CD4-positive, alpha-beta memory T cell (primary cell): ENCODE data around the gene DNAH9. TPM values are rescaled to one million over a fixed set of nuclear protein-coding genes. Genes with fewer than 3 reads are reported as not detected.

Experiments
- CTCF ChIA-PET: fragments of 350-600 bp; sonication (Branson Sonifier 250); formaldehyde crosslinking; loops from one replicate; lab custom pipeline; 2021; ENCODE audit warnings: inconsistent platforms; ENCODE audit not compliant: partially characterized antibody; lab: Charles Lee
- POLR2A ChIA-PET: fragments of 350-600 bp; sonication (Branson Sonifier 250); formaldehyde crosslinking; loops from one replicate; lab custom pipeline; 2021; ENCODE audit not compliant: partially characterized antibody; lab: Charles Lee
- DNase-seq, 5 donors: peaks; one replicate each; pipeline versions ENCODE4 v3.0.0 to v3.0.0-alpha.2; 2020 to 2022; ENCODE audit warnings: mixed read lengths in 1 of 5
- H3K27ac ChIP-seq: one replicate; pipeline ENCODE4 v1.7.0; 2013; ENCODE audit warnings: low read depth, low read length
- H3K27me3 ChIP-seq: 2 replicates; pipeline ENCODE4 v1.7.0; 2013; ENCODE audit warnings: mild to moderate bottlenecking, low read length, moderate library complexity; ENCODE audit not compliant: insufficient read depth
- H3K36me3 ChIP-seq: 2 replicates; pipeline ENCODE4 v1.7.0; 2013; ENCODE audit warnings: mild to moderate bottlenecking, low read length, moderate library complexity; ENCODE audit not compliant: insufficient read depth
- H3K4me1 ChIP-seq: 2 replicates; pipeline ENCODE4 v1.7.0; 2013; ENCODE audit warnings: mild to moderate bottlenecking, low read length, moderate library complexity; ENCODE audit not compliant: insufficient read depth
- H3K4me3 ChIP-seq, 2 donors: one replicate each; pipeline ENCODE4 v1.7.0; 2013; ENCODE audit warnings: low read length in 2 of 2, mild to moderate bottlenecking in 1 of 2
- H3K9me3 ChIP-seq, 2 donors: one replicate each; pipeline ENCODE4 v1.7.0; 2013; ENCODE audit warnings: low read length in 2 of 2, control low read depth in 1 of 2; ENCODE audit not compliant: control insufficient read depth in 1 of 2
- H3K27ac Mint-ChIP-seq, 7 donors: one replicate each; pipeline ENCODE4 v1.8.0; 2020 to 2021; ENCODE audit warnings: mixed read lengths in 7 of 7, mild to moderate bottlenecking in 6 of 7, inconsistent platforms in 3 of 7, moderate library complexity in 3 of 7
- H3K27me3 Mint-ChIP-seq, 2 donors: one replicate each; pipeline ENCODE4 v1.8.0; 2020 to 2021; ENCODE audit warnings: mixed read lengths in 2 of 2
- H3K36me3 Mint-ChIP-seq, 2 donors: one replicate each; pipeline ENCODE4 v1.8.0; 2020 to 2021; ENCODE audit warnings: mixed read lengths in 2 of 2, inconsistent platforms in 1 of 2, mild to moderate bottlenecking in 1 of 2
- H3K4me1 Mint-ChIP-seq, 4 donors: one replicate each; pipeline ENCODE4 v1.8.0; 2020 to 2021; ENCODE audit warnings: mixed read lengths in 4 of 4, mild to moderate bottlenecking in 1 of 4
- H3K4me3 Mint-ChIP-seq, 8 donors: one replicate each; pipeline ENCODE4 v1.8.0; 2020 to 2021; ENCODE audit warnings: mixed read lengths in 8 of 8, mild to moderate bottlenecking in 7 of 8, moderate library complexity in 6 of 8, inconsistent platforms in 3 of 8
- H3K9me3 Mint-ChIP-seq, 8 donors: one replicate each; pipeline ENCODE4 v1.8.0; 2020 to 2021; ENCODE audit warnings: mixed read lengths in 8 of 8, mild to moderate bottlenecking in 5 of 8, inconsistent platforms in 3 of 8, moderate library complexity in 1 of 8
- intact Hi-C: fragments of 100-400 bp; cut with micrococcal nuclease; formaldehyde crosslinking; loops from one replicate; pipeline ENCODE4 v1.15.1; 2023
- polyA plus RNA-seq, 2 donors: library from polyadenylated mRNA; unstranded; fragments of 300-500 nt; fragmentation: Illumina TruSeq; gene quantifications; one replicate each; pipeline ENCODE4 v1.2.3, GENCODE V29; 2021
- total RNA-seq, 2 experiments: library from RNA; stranded (reverse); gene quantifications; one replicate each; pipeline ENCODE4 v1.2.3, GENCODE V29; 2021

DNAH9 gene
- total and polyA plus RNA-seq, 4 experiments from 2014 or later, result not detected

- Histone ChIP-seq H3K36me3 (no peaks in the 10 kb centered on the region), H3K27me3 (no peaks in the 10 kb centered on the region), H3K4me3 (no peak overlapping the region), H3K4me1 (no peaks in the 10 kb centered on the region), H3K27ac (no peak overlapping the region), H3K9me3 (no peaks in the 10 kb centered on the region)
- no peak overlapping the region for H3K4me3 Mint-ChIP-seq
- POLR2A ChIA-PET, result no interaction called here
- H3K27ac Mint-ChIP-seq, result no peak overlapping the region
- CTCF ChIA-PET, result no interaction called here
- intact Hi-C loops, result no loop called here
- no peaks in the 10 kb centered on the region for H3K36me3 Mint-ChIP-seq
- DNase-seq, result no peak
- H3K27me3 Mint-ChIP-seq, result peaks cover 0 to 2% of the 10 kb centered on the region in 2 donors
- H3K9me3 Mint-ChIP-seq, result peaks cover 0 to 13% (median 4%) of the 10 kb centered on the region in 8 donors
- peaks cover 0 to 3% (median 0%) of the 10 kb centered on the region in 4 donors for H3K4me1 Mint-ChIP-seq
Measured at GRCh38 chr17:11786711-11787438, 188.6 kb downstream of the DNAH9 start.

GRCh38 chr17:11795906-11796305 is 197.6 kb downstream of the DNAH9 start:
- H3K27ac ChIP-seq, result no peak overlapping the region
- H3K9me3 ChIP-seq, result no peaks in the 10 kb centered on the region
- H3K4me3 ChIP-seq, result no peak overlapping the region
- no peaks in the 10 kb centered on the region for H3K4me1 Mint-ChIP-seq
- H3K4me3 Mint-ChIP-seq, result no peak overlapping the region
- no peaks in the 10 kb centered on the region for H3K27me3 ChIP-seq
- CTCF ChIA-PET, result no interaction called here
- no peaks in the 10 kb centered on the region for H3K4me1 ChIP-seq
- H3K36me3 ChIP-seq, result no peaks in the 10 kb centered on the region
- peaks cover 0 to 6% of the 10 kb centered on the region in 2 donors for H3K27me3 Mint-ChIP-seq
- POLR2A ChIA-PET, result no interaction called here
- intact Hi-C loops, result no loop called here
- DNase-seq, result no peak
- peaks cover 0 to 8% (median 2%) of the 10 kb centered on the region in 8 donors for H3K9me3 Mint-ChIP-seq
- H3K27ac Mint-ChIP-seq, result no peak overlapping the region
- no peaks in the 10 kb centered on the region for H3K36me3 Mint-ChIP-seq

GRCh38 chr17:11797803-11798202 is 199.5 kb downstream of the DNAH9 start:
- no peak overlapping the region for H3K4me3 ChIP-seq
- peaks cover 0 to 6% of the 10 kb centered on the region in 2 donors for H3K27me3 Mint-ChIP-seq
- intact Hi-C loops, result no loop called here
- no peaks in the 10 kb centered on the region for H3K36me3 ChIP-seq
- no peak overlapping the region for H3K4me3 Mint-ChIP-seq
- DNase-seq, result no peak
- H3K9me3 ChIP-seq, result no peaks in the 10 kb centered on the region
- no peaks in the 10 kb centered on the region for H3K36me3 Mint-ChIP-seq
- ChIA-PET CTCF (no interaction called here), POLR2A (no interaction called here)
- no peaks in the 10 kb centered on the region for H3K4me1 ChIP-seq
- no peaks in the 10 kb centered on the region for H3K27me3 ChIP-seq
- no peak overlapping the region for H3K27ac Mint-ChIP-seq
- H3K4me1 Mint-ChIP-seq, result no peaks in the 10 kb centered on the region
- no peak overlapping the region for H3K27ac ChIP-seq
- H3K9me3 Mint-ChIP-seq, result peaks cover 0 to 6% (median under 1%) of the 10 kb centered on the region in 8 donors

- Histone ChIP-seq H3K4me3 (no peak overlapping the region), H3K27ac (no peak overlapping the region), H3K9me3 (no peaks in the 10 kb centered on the region), H3K27me3 (no peaks in the 10 kb centered on the region), H3K36me3 (no peaks in the 10 kb centered on the region), H3K4me1 (no peaks in the 10 kb centered on the region)
- DNase-seq, result no peak
- H3K36me3 Mint-ChIP-seq, result no peaks in the 10 kb centered on the region
- peaks cover 0 to 4% (median 0%) of the 10 kb centered on the region in 8 donors for H3K9me3 Mint-ChIP-seq
- ChIA-PET POLR2A (no interaction called here), CTCF (no interaction called here)
- H3K27ac Mint-ChIP-seq, result no peak overlapping the region
- peaks cover 3% of the 10 kb centered on the region in 2 donors for H3K27me3 Mint-ChIP-seq
- intact Hi-C loops, result no loop called here
- H3K4me1 Mint-ChIP-seq, result no peaks in the 10 kb centered on the region
- H3K4me3 Mint-ChIP-seq, result no peak overlapping the region
Measured at GRCh38 chr17:11803231-11803969, 205.1 kb downstream of the DNAH9 start.

GRCh38 chr17:11805138-11805537 is 206.9 kb downstream of the DNAH9 start:
- Histone ChIP-seq H3K4me3 (no peak overlapping the region), H3K9me3 (no peaks in the 10 kb centered on the region), H3K27me3 (no peaks in the 10 kb centered on the region), H3K36me3 (no peaks in the 10 kb centered on the region), H3K4me1 (no peaks in the 10 kb centered on the region), H3K27ac (no peak overlapping the region)
- no peak for DNase-seq
- H3K4me3 Mint-ChIP-seq, result no peak overlapping the region
- peaks cover 0 to 9% (median 0%) of the 10 kb centered on the region in 8 donors for H3K9me3 Mint-ChIP-seq
- H3K27me3 Mint-ChIP-seq, result peaks cover 3% of the 10 kb centered on the region in 2 donors
- intact Hi-C loops, result no loop called here
- H3K27ac Mint-ChIP-seq, result no peak overlapping the region
- CTCF ChIA-PET, result no interaction called here
- POLR2A ChIA-PET, result no interaction called here
- no peaks in the 10 kb centered on the region for H3K36me3 Mint-ChIP-seq
- H3K4me1 Mint-ChIP-seq, result no peaks in the 10 kb centered on the region

GRCh38 chr17:11805952-11806351 is 207.7 kb downstream of the DNAH9 start:
- peaks cover 0 to 9% (median 0%) of the 10 kb centered on the region in 8 donors for H3K9me3 Mint-ChIP-seq
- H3K4me3 Mint-ChIP-seq, result no peak overlapping the region
- Histone ChIP-seq H3K36me3 (no peaks in the 10 kb centered on the region), H3K4me1 (no peaks in the 10 kb centered on the region), H3K4me3 (no peak overlapping the region), H3K27me3 (no peaks in the 10 kb centered on the region), H3K9me3 (no peaks in the 10 kb centered on the region), H3K27ac (no peak overlapping the region)
- ChIA-PET CTCF (no interaction called here), POLR2A (no interaction called here)
- no peaks in the 10 kb centered on the region for H3K4me1 Mint-ChIP-seq
- H3K36me3 Mint-ChIP-seq, result no peaks in the 10 kb centered on the region
- intact Hi-C loops, result no loop called here
- DNase-seq, result no peak
- H3K27ac Mint-ChIP-seq, result no peak overlapping the region
- H3K27me3 Mint-ChIP-seq, result peaks cover 3% of the 10 kb centered on the region in 2 donors

- Mint-ChIP-seq H3K27ac (no peak overlapping the region), H3K27me3 (peaks cover 3 to 5% of the 10 kb centered on the region in 2 donors), H3K4me1 (no peaks in the 10 kb centered on the region), H3K4me3 (no peak overlapping the region), H3K36me3 (no peaks in the 10 kb centered on the region), H3K9me3 (peaks cover 0 to 9% (median 2%) of the 10 kb centered on the region in 8 donors)
- Histone ChIP-seq H3K4me1 (no peaks in the 10 kb centered on the region), H3K36me3 (no peaks in the 10 kb centered on the region), H3K4me3 (no peak overlapping the region), H3K9me3 (no peaks in the 10 kb centered on the region), H3K27me3 (no peaks in the 10 kb centered on the region), H3K27ac (no peak overlapping the region)
- ChIA-PET CTCF (no interaction called here), POLR2A (no interaction called here)
- intact Hi-C loops, result no loop called here
- DNase-seq, result no peak
Measured at GRCh38 chr17:11807606-11808005, 209.3 kb downstream of the DNAH9 start.
